GM12801 (cell line): ENCODE measurements around the gene ENGASE.

ENCODE experiments used
- TF ChIP-seq, protein P1 (sequence below): IDR thresholded peaks from one replicate; pipeline ENCODE4 v1.5.1; 2011; ENCODE audit warnings: control low read depth; ENCODE audit not compliant: insufficient read length; ENCODE audit errors: extremely low read depth

Gene ENGASE

DNA sequence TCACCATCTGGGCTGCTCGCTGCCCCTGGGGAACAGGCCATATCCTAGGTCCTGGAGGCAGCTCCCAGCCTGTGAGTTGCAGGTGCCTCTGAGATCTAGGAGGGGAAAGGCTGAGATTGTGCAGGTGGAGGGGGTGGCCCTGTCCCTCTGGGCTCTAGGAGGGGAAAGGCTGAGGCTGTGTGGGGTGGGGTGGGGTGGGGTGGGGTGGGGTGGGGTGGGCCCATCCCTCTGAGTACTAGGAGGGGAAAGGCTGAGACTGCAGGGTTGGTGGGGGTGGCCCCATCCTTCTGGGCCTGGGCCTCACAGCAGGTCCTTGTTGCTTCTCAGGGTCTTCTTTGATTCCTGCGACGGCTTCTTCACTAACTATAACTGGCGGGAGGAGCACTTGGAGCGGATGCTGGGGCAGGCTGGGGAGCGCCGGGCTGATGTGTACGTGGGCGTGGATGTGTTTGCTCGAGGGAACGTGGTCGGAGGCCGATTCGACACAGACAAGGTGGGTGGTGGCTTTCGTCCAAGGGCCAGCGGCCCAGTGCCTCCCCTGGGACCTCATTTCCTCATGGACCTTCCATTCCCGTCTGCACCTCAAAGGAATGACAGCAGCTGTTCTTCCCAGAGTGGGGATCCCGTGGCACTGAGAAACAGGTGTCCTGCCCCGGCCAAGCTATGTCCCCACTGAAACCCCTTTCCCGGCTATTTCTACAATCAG lies 7.1 kb downstream of the ENGASE start:
- TF ChIP-seq, protein P1, sequence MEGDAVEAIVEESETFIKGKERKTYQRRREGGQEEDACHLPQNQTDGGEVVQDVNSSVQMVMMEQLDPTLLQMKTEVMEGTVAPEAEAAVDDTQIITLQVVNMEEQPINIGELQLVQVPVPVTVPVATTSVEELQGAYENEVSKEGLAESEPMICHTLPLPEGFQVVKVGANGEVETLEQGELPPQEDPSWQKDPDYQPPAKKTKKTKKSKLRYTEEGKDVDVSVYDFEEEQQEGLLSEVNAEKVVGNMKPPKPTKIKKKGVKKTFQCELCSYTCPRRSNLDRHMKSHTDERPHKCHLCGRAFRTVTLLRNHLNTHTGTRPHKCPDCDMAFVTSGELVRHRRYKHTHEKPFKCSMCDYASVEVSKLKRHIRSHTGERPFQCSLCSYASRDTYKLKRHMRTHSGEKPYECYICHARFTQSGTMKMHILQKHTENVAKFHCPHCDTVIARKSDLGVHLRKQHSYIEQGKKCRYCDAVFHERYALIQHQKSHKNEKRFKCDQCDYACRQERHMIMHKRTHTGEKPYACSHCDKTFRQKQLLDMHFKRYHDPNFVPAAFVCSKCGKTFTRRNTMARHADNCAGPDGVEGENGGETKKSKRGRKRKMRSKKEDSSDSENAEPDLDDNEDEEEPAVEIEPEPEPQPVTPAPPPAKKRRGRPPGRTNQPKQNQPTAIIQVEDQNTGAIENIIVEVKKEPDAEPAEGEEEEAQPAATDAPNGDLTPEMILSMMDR, result no peak

DNA sequence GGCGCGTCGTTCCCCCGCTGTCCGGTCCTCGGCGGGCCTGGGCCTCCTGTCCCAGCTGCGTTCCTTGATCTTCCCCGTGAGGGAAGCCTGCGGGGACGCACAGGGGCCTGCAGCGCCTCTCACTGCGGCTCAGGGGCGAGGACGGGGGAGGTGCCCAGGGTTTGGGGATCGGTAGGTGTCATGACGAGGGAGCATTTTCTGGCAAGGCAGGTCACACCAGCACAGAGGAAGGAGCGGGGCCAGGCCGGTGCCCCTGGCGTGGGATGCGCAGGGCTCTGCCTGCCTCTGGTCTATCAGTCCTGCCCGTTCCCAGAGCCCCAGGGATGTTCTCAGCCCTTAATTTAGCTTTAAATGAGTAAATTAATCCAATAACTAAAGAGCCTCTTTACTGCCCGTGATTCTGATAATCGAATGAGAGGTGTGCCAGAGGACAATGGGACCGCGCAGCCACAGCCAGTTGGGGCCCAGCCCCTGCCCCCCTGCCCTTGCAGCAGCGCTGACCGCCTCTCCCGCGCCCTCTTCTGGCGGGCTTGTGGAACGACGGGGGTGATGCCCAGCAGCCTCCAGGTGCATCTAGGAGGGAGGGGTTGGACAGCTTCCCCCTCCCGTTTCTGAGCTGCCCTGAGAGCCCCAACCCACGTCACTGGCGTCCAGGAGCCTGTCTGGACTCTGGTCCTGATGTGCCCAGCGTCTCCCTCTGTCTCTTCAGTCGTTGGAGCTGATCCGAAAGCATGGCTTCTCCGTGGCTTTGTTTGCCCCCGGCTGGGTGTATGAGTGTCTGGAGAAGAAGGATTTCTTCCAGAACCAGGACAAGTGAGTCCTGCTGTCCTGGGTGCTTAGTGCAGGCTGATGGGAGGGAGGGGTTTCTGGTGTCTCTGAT lies 7.9 kb downstream of the ENGASE start:
- TF ChIP-seq, protein P1, result no peak

DNA sequence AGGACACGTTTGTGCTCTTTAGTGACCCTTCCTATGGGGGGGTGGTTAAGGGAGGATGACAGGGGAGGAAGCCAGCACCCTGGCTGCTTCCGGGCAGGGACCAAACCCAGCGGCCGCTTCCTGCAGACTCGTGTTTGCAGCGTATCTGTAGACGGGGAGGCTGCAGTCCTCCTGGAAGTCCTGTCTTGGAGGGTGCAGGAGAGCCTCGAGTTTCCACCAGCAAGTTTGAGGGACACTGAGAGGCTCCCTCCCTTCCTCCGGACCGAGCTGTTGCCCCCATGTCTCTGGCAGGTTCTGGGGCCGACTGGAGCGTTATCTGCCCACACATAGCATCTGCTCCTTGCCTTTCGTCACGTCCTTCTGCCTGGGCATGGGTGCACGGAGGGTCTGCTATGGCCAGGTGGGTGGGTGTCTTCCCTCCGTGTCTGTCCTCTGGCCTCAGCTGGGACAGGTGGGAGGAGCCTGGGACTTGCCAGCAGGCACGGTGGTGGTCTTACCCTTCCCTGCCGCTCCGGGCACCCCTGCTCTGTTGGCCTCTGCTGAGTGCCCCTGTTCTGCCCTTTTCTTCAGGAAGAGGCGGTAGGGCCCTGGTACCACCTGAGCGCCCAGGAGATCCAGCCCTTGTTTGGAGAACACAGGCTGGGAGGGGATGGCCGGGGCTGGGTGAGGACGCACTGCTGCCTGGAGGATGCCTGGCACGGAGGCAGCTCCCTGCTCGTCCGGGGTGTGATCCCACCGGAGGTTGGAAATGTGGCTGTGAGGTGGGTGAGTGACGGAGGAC lies 8.8 kb downstream of the ENGASE start:
- TF ChIP-seq, protein P1, result no peak

DNA sequence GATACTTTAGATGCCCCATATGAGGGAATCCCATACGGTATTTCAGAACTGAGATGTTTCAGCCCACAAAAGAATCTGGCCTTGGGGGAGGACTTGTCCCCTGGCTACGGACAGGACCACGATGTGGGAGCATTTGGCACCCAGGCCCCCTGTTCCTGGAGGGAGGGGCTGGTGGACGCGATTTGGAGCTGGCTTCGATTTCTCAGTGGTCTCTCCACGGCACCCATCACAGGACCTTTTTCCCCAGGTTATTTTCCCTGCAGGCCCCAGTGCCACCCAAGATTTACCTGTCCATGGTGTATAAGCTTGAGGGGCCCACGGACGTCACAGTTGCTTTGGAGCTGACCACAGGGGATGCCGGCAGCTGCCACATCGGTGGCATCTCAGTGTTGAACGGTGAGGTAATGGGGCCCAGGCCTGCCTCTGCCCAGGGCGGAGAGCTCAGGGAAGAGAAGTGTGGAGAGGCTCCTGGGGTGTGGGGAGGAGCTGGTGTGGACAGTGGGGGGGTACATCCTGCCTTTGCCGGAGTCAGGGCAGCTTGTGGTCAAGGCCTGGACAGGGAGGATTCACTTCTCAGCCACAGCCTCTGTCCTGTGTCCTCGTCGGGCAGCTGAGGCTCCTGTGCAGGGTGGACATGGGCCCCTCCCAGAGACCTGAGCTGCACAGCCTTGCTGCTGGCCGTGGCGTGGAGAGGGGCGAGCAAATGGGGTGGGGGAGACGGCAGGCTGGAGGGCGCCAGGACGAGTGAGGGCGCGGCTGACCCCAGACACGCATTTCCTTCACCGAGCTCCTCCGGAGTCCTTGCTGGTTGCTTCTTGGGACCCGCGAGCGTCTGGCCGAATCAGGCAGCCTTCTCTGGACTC lies 9.9 kb downstream of the ENGASE start:
- TF ChIP-seq, protein P1, result no peak

DNA sequence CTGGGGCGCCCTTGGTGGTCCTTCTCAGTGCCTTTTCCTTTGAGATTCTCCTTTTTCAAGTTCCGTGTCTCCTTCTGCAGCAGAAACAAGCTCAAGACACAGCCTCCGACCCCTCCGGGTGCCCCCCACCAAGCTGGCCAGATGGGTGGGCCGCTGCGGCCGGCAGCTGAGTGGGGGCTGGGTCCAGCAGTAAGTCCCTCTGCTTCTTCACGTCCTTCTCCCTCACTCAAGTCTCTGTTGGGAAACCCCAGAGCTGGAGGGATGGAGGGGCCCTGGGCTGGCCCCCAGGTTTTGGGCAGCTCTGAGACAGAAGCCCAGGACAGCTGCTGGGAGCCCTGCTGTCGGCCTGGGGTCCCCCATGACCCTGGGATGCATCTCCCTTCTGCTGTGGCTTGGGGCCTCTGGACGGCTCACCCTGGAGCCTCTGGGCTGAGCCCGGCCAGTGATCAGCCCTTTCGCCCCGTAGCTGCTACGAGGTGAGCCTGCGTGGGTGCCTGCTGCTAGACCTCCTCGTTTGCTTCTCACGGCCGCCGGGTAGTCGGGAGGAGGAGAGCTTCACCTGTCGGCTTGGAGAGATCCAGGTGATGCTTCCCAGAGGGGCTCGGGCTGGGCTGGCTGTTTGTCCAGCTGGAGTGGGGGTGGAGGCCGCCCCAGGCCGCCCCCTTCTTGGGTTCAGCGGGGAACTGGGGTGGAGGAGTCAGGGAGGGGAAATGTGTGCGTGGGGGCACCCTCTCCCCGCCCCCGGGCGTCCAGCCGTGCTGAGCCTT lies 10.7 kb downstream of the ENGASE start:
- TF ChIP-seq, protein P1, result no peak

DNA sequence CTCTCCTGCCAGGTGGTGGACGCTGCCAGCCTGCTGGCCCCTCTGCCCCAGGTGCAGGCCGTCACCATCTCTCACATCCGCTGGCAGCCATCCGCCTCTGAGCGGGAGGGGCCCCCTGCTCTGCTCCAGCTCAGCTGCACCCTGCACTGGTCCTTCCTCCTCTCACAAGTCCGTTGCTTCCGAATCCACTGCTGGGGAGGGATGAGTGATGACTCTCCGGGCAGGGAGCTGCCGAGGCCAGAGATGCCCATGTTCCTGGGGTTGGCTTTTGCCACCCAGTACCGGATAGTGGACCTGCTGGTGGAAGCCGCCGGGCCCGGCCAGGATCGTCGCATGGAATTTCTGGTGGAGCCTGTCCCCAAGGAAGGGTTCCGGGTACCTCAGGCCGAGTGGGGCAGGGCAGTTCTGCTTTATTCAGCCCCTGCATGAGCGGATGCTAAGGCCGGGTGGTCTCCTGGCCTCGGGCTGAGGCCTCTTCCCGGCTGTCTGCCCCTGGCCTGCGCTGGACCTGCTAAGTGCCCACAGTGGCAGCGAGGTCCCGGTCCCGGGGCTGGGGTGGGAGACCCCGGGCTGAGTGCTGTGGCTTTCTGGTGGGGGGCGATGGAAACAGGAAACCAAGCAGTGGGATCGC lies 11.4 kb downstream of the ENGASE start:
- TF ChIP-seq, protein P1, result no peak
